Measurements from ENCODE around the gene KRT26.

KRT26 gene

GRCh38 chr17:40727447-40728231, 44.4 kb downstream of the KRT26 start:
- Histone ChIP-seq H3K36me3 (ENCODE audit: control insufficient read depth, insufficient read depth, low read length) (no peaks in the 10 kb centered on the region), H3K27ac (ENCODE audit: low read depth, low read length) (no peak overlapping the region), H3K4me3 (ENCODE audit: low read depth, low read length) (no peak overlapping the region), H3K9me3 (ENCODE audit: control insufficient read depth, insufficient read depth, low read depth, low read length) (no peaks in the 10 kb centered on the region), H3K4me1 (ENCODE audit: control insufficient read depth, insufficient read depth, low read length) (no peaks in the 10 kb centered on the region), H3K9ac (ENCODE audit: low read length) (no peak overlapping the region), H3K27me3 (ENCODE audit: control insufficient read depth, insufficient read depth, low read length) (peaks cover 14% of the 10 kb centered on the region; the same call in 1 of the 2 replicates)

- Histone ChIP-seq H3K4me3 (ENCODE audit: low read depth, low read length) (no peak overlapping the region), H3K27me3 (ENCODE audit: control insufficient read depth, insufficient read depth, low read length) (peaks cover 14% of the 10 kb centered on the region; the same call in 1 of the 2 replicates), H3K9me3 (ENCODE audit: control insufficient read depth, insufficient read depth, low read depth, low read length) (no peaks in the 10 kb centered on the region), H3K36me3 (ENCODE audit: control insufficient read depth, insufficient read depth, low read length) (no peaks in the 10 kb centered on the region), H3K4me1 (ENCODE audit: control insufficient read depth, insufficient read depth, low read length) (no peaks in the 10 kb centered on the region), H3K9ac (ENCODE audit: low read length) (no peak overlapping the region), H3K27ac (ENCODE audit: low read depth, low read length) (no peak overlapping the region)
These were observed 45.1 kb downstream of the KRT26 start for GRCh38 chr17:40726919-40727318.

GRCh38 chr17:40724656-40725055, 47.3 kb downstream of the KRT26 start:
- Histone ChIP-seq H3K9me3 (ENCODE audit: control insufficient read depth, insufficient read depth, low read depth, low read length) (no peaks in the 10 kb centered on the region), H3K27me3 (ENCODE audit: control insufficient read depth, insufficient read depth, low read length) (no peaks in the 10 kb centered on the region), H3K4me1 (ENCODE audit: control insufficient read depth, insufficient read depth, low read length) (no peaks in the 10 kb centered on the region), H3K4me3 (ENCODE audit: low read depth, low read length) (no peak overlapping the region), H3K36me3 (ENCODE audit: control insufficient read depth, insufficient read depth, low read length) (no peaks in the 10 kb centered on the region), H3K27ac (ENCODE audit: low read depth, low read length) (no peak overlapping the region), H3K9ac (ENCODE audit: low read length) (no peak overlapping the region)

GRCh38 chr17:40722241-40722640, 49.8 kb downstream of the KRT26 start:
- Histone ChIP-seq H3K27me3 (ENCODE audit: control insufficient read depth, insufficient read depth, low read length) (no peaks in the 10 kb centered on the region), H3K9ac (ENCODE audit: low read length) (no peak overlapping the region), H3K9me3 (ENCODE audit: control insufficient read depth, insufficient read depth, low read depth, low read length) (no peaks in the 10 kb centered on the region), H3K4me1 (ENCODE audit: control insufficient read depth, insufficient read depth, low read length) (no peaks in the 10 kb centered on the region), H3K27ac (ENCODE audit: low read depth, low read length) (no peak overlapping the region), H3K36me3 (ENCODE audit: control insufficient read depth, insufficient read depth, low read length) (no peaks in the 10 kb centered on the region), H3K4me3 (ENCODE audit: low read depth, low read length) (no peak overlapping the region)

- H3K27ac ChIP-seq (ENCODE audit: low read depth, low read length): no peak overlapping the region
- H3K9ac ChIP-seq (ENCODE audit: low read length): no peak overlapping the region
- H3K36me3 ChIP-seq (ENCODE audit: control insufficient read depth, insufficient read depth, low read length): no peaks in the 10 kb centered on the region
- no peaks in the 10 kb centered on the region for H3K4me1 ChIP-seq (ENCODE audit: control insufficient read depth, insufficient read depth, low read length)
- H3K27me3 ChIP-seq (ENCODE audit: control insufficient read depth, insufficient read depth, low read length): no peaks in the 10 kb centered on the region
- H3K4me3 ChIP-seq (ENCODE audit: low read depth, low read length): no peak overlapping the region
- no peaks in the 10 kb centered on the region for H3K9me3 ChIP-seq (ENCODE audit: control insufficient read depth, insufficient read depth, low read depth, low read length)
These were observed 51.1 kb downstream of the KRT26 start for GRCh38 chr17:40720899-40721298.

- Histone ChIP-seq H3K4me1 (ENCODE audit: control insufficient read depth, insufficient read depth, low read length) (no peaks in the 10 kb centered on the region), H3K9me3 (ENCODE audit: control insufficient read depth, insufficient read depth, low read depth, low read length) (no peaks in the 10 kb centered on the region), H3K27me3 (ENCODE audit: control insufficient read depth, insufficient read depth, low read length) (no peaks in the 10 kb centered on the region), H3K27ac (ENCODE audit: low read depth, low read length) (no peak overlapping the region), H3K4me3 (ENCODE audit: low read depth, low read length) (no peak overlapping the region), H3K36me3 (ENCODE audit: control insufficient read depth, insufficient read depth, low read length) (no peaks in the 10 kb centered on the region), H3K9ac (ENCODE audit: low read length) (no peak overlapping the region)
These were observed 53.1 kb downstream of the KRT26 start for GRCh38 chr17:40718930-40719329.

GRCh38 chr17:40717776-40718175, 54.2 kb downstream of the KRT26 start:
- Histone ChIP-seq H3K9ac (ENCODE audit: low read length) (no peak overlapping the region), H3K27me3 (ENCODE audit: control insufficient read depth, insufficient read depth, low read length) (no peaks in the 10 kb centered on the region), H3K36me3 (ENCODE audit: control insufficient read depth, insufficient read depth, low read length) (no peaks in the 10 kb centered on the region), H3K4me1 (ENCODE audit: control insufficient read depth, insufficient read depth, low read length) (no peaks in the 10 kb centered on the region), H3K27ac (ENCODE audit: low read depth, low read length) (no peak overlapping the region), H3K4me3 (ENCODE audit: low read depth, low read length) (no peak overlapping the region), H3K9me3 (ENCODE audit: control insufficient read depth, insufficient read depth, low read depth, low read length) (no peaks in the 10 kb centered on the region)
